GM18517 (cell line): ENCODE measurements around the gene ATOX1.
A peak's percentile ranks its signal among the peaks of the same experiment; 100 is the strongest.
"Not testable (repeated sequence)": the region's sequence is repeated elsewhere in the genome, so short reads cannot be mapped to it uniquely, and the experiment has no call there.

Experiments used
- ATAC-seq: cut with Tn5 transposase; IDR thresholded peaks from one replicate; pipeline ENCODE4 v1.9.1; 2021; ENCODE audit warnings: mild to moderate bottlenecking, moderate library complexity; ENCODE audit not compliant: unreplicated experiment

ATOX1 gene

DNA sequence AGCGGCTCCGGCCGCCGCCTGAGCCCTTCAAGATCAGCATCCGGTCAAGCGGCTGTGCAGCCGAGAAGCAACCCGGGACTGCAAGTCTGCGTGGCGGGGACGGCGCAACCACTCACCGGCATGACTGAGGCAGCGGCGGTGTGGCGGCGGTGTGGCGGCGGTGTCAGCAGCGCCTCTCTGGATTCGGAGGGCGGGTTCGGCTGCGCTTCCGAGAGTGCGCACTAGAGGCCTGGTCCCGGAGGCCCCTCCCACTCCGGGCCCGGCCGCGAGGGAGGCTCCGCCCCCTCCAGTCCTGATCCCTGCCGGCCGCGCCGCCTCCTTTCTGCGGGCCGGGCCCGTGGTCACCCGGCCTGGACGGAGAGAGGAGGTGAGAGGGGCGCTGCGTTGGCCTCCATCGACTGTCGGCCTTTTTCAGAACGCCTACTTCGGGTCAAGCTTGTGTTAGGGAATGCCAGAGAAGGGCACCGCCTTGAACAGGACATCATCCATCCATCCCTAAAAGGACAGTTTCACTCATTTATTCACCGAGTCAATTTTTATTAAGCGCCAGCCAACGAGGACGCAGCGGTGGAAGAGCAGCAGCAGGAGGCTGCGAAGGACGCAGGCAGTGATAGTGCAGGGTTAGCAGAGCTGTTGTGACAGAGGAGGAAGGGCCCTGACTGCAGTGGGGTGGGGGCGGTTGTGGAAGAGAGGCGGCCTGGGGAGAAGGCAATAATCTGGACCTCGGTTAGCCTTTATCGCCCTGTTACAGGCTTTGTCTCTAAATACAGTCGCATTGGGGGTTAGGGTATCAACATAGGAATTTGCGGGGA lies at the start of gene ATOX1:
TSS of gene ATOX1 (minus strand) at position 202 of the 812 bp plus-strand sequence. CDS start at position 122, 80 bp downstream.
- ATAC-seq: peak; percentile 86

DNA sequence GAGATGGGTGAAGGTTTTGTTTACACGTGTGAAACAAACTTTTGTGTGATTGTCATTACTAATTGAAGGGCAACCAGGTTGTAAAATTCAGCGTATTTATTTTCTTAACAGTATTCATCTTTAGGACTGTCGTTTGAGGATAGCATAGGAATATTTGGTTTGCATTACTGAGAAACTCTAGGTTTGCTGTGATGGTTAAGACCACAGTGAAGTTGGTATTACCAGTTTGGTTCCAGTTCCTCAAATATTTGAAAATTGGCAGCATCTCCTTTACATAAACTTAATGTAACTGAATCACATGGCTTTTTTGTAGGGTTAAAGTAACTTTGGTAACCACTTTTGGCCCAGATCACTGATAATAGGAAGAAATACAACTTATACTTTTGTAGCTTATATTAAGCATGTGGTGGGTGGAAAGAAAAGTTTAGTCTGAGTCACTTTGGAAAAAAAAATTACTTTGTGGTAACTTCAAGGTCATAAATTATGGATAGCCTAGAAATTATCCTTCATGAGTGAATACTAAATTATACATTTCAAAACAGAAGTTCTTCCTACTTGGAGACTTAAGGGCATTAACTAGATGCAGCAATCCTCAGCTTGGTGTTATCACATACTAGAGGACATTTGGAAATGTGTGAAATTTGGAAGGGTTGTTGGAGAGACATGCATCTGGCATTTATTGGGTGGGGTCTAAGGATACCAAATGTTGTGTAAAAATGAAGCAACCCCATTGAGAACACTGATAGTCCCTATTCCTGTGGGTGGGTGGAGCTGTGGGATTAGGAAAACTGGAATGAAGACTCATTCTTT lies 47.2 kb upstream of the ATOX1 start:
- no peak for ATAC-seq

GRCh38 chr5:151800532-151800931 lies 42.1 kb upstream of the ATOX1 start:
- no peak for ATAC-seq

GRCh38 chr5:151799407-151799806 lies 41.0 kb upstream of the ATOX1 start:
- ATAC-seq: no peak

DNA sequence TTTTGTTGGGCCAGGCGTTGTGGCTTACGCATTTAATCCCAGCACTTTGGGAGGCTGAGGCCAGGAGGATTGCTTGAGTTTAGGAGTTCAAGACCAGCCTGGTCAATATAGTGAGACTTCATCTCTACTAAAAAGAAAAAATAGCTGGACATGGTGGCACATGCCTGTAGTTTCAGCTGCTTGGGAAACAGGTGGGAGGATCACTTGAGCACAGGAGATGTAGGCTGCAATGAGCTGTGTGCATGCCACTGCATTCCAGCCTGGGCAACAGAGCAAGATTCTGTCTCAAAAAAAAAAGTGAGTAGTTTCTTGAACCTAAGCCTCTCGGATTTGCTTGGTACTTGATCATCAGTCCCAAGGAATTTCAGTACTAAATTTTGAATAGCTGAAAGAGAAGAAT lies 40.2 kb upstream of the ATOX1 start:
- ATAC-seq: no peak

DNA sequence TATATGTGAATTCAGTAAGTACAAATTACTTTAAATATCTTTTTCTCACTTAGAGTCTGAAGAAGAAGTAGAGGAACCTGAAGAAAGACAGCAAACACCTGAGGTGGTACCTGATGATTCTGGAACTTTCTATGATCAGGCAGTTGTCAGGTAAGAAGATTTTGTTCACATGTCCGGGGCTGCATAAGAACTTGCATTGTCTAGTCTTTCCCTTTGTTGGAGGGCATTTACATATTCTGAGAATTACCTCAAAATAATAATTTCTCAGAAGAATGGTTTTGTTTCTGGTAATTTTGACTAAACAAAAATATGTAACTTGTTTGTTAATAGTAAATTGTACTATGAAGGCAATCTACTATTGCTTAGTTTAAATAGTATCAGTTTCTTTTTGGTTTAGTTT lies 37.0 kb upstream of the ATOX1 start:
- ATAC-seq: no peak

DNA sequence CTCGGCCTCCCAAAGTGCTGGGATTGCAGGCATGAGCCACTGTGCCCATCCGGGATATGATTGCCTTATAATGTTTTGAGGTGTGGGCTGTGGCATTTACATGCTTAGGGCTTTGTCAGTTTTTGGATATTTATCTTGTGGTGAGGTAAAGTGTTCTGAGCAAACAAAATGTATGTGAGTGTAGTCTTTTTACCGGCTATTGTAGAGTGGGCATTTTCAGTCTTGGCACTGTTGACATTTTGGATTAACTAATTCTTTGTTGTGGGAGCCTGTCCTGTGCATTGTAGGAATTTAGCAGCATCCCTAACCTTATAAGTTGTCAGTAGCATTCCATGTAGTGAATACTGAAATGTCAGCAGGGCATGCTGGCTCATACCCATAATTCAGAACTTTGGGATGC lies 34.9 kb upstream of the ATOX1 start:
- no peak for ATAC-seq

DNA sequence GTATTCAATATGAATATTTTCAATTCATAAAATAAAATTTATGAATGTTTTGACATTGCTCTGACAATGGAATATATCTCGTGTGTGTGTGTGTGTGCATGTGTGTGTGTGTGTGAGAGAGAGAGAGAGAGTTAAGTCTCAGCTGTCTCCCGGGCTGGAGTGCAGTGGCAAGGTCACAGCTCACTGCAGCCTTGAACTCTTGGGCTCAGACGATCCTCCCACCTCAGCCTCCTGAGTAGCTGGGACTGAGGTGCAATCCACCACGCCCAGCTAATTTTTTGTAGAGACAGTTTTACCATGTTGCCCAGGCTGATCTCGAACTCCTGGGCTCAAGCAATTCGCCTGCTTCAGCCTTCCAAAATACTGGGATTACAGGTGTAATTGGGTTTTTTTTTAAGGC lies 29.4 kb upstream of the ATOX1 start:
- ATAC-seq: no peak

DNA sequence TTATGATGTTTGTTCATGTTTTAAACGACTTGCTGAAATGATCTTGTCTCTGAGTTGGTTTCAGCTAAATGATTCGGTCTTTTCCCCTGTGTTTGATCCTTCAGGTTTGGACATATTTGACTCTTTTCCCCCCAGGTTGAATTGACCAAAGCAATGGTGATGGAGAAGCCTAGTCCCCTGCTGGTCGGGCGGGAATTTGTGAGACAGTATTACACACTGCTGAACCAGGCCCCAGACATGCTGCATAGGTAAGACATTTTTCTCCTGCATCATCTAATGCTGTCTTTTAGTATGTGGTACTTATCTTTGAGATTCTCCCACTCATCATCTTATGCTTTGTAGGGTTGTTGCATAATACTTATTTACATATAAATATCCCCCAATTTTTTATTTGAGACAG lies 28.0 kb upstream of the ATOX1 start:
- ATAC-seq: no peak

DNA sequence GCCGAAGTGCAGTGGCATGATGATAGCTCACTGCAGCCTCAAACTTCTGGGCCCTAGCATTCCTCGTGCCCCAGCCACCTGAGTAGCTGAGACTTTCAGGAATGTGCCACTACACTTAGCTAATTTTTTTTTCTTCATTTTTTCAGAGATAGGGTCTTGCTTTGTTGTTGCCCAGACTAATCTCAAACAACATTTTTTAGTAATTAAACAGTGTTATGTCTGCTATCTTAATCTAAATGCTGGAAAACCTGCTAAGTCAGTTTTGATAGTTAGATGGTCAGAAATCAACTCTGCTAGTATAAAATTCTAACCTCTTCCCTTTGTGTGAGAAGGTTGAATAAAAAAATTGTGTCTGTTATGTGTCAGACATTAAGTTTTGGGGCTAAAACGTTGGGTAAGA lies 25.7 kb upstream of the ATOX1 start:
- no peak for ATAC-seq

- ATAC-seq: not testable (repeated sequence)
These were observed 25.2 kb upstream of the ATOX1 start for GRCh38 chr5:151783664-151784063.

GRCh38 chr5:151781201-151781600 lies 22.8 kb upstream of the ATOX1 start:
- no peak for ATAC-seq

- ATAC-seq: no peak
These were observed 21.9 kb upstream of the ATOX1 start for GRCh38 chr5:151780348-151780747.

DNA sequence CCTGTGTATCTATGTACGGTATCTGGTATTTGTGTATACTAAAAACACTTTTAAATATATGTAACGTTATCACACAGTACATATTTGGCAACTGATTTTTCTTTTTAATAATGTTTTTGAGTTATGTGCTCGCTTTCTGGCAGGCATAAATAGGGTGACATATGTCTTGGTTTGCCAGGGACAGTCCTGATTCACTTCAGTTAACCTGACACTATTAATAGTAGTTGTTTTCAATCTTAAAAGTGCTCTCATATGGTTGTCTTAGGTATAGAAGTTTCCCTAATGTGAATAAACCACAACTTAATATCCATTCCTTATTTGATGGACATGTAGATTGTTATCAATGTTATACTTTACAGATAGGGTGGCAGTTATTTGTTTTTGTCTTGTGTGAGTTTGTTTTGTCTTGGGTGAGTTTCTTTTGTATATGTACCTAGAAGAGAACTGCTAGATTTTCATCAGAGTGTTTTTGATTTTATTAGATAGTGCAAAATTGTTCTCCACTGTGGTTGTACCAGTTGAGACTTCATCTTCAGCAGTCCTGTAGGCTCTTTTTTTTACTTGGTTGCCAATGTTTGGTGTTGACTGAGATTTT lies 21.2 kb upstream of the ATOX1 start:
- no peak for ATAC-seq

GRCh38 chr5:151775025-151775606 lies 16.7 kb upstream of the ATOX1 start:
- no peak for ATAC-seq

GRCh38 chr5:151773951-151774350 lies 15.5 kb upstream of the ATOX1 start:
- ATAC-seq: no peak

GRCh38 chr5:151772846-151773561 lies 14.6 kb upstream of the ATOX1 start:
- no peak for ATAC-seq

DNA sequence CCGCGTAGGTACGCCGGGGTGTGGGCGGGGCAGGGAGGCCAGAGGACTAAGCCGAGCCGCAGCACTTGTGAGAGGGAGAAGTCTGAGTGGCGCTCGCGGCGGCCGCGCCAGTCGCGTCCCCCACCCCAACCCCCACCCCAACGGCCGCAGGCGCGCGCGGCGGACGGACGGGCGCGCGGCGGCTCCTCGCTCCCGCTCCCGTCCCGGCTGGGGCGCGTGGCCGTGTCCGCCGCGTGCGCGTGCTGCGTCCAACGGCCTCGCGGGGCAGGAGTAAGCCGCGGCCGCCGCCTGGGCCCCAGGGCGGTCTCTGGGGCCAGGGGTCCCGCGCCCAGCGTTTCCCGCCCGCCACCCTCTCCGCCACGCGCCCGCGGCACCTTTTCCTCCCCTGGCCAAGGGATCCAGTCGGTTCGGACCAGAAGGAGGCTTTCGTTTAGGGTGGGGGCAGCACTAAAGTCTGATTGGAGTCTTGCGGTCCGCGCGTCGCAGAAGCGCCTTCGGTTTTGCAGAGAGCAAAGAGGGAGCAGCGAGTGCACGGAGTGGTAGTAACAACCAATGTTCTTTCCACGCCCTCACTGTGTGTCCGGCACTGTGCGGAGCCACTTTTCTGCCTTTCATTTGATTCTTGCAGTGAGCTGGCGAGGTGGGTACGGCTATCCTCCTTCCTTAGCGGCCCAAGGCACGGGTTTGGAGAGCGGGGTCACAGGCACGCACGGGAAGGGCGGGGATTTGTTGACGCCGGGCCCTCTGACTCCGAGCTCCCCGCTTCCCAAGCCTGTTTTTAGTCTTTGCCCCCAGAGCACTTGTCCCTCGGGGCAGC lies 13.8 kb upstream of the ATOX1 start:
- peak; percentile 1 for ATAC-seq

DNA sequence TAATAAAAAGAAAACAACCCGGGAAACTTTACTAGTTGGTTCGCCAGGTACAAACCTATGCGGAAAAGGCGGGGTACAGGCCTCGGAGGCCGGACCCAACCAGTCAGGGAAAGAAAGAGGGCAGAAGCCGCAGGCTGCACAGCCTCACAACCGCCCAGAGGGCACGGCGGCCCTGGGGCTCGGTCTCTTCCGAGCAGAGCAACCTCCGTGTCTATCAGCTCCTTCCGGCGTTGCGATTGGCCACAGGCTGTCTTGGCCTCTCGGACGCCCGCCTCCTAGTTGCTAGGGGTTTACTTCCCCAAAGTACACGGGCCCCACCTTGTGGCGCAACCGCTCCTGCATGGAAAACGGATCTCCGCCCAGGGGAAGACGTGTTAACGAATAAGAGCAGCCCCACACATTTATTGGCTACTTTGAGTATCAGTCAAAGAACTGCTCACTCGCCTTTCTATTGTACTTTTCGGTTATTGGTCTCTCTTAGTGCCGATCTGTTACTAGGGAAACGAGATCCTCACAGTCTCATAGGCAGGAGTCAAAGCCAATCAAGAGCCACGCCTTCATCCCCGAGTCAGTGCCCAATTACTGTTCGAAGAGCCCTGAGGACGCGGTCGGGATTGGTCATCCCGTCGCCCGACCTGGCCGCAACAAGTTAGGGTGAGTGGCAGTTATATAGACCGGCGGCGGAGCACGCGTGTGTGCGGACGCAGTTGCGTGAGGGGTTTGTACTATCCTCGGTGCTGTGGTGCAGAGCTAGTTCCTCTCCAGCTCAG lies 13.0 kb upstream of the ATOX1 start, which contains the start of gene G3BP1:
TSS of gene G3BP1 (plus strand) at position 696 of the 770 bp plus-strand sequence. CDS start 14,667 bp downstream, outside the sequence.
- ATAC-seq: peak; percentile 91
